SKM-1 treated with dmso at 0.1 percent for 144 hours (cell line): ENCODE data around the gene FOXE3.

Source experiments
- DNase-seq: peaks from one replicate; lab custom pipeline; 2025; ENCODE audit not compliant: unreplicated experiment; lab: John Stamatoyannopoulos, UW

Gene FOXE3

GRCh38 chr1:47415728-47416318 is at the start of gene FOXE3:
Gene FOXE3, plus strand, starts transcription at chr1:47416285. Its CDS starts 31 bp downstream, at chr1:47416316.
- DNase-seq, result no peak

GRCh38 chr1:47367651-47368050 is 48.4 kb upstream of the FOXE3 start:
- no peak for DNase-seq

GRCh38 chr1:47371016-47371517 is 45.0 kb upstream of the FOXE3 start:
- DNase-seq, result no peak

- no peak for DNase-seq
These were observed 41.6 kb upstream of the FOXE3 start for GRCh38 chr1:47374501-47374900.

- no peak for DNase-seq
These were observed 37.9 kb upstream of the FOXE3 start for GRCh38 chr1:47378147-47378546.

GRCh38 chr1:47380699-47381098 is 35.4 kb upstream of the FOXE3 start:
- no peak for DNase-seq

- DNase-seq, result no peak
These were observed 33.6 kb upstream of the FOXE3 start for GRCh38 chr1:47382399-47382983.

- no peak for DNase-seq
These were observed 32.0 kb upstream of the FOXE3 start for GRCh38 chr1:47384083-47384482.

- no peak for DNase-seq
These were observed 31.1 kb upstream of the FOXE3 start for GRCh38 chr1:47385020-47385419.

- no peak for DNase-seq
These were observed 29.8 kb upstream of the FOXE3 start for GRCh38 chr1:47386268-47386667.

- no peak for DNase-seq
These were observed 27.8 kb upstream of the FOXE3 start for GRCh38 chr1:47388030-47388890.

- DNase-seq, result peak; percentile 42
These were observed 27.2 kb upstream of the FOXE3 start for GRCh38 chr1:47388891-47389238.

- no peak for DNase-seq
These were observed 26.4 kb upstream of the FOXE3 start for GRCh38 chr1:47389731-47390130.

GRCh38 chr1:47390843-47391242 is 25.2 kb upstream of the FOXE3 start:
- DNase-seq, result no peak

GRCh38 chr1:47393141-47393540 is 22.9 kb upstream of the FOXE3 start:
- no peak for DNase-seq

- DNase-seq, result no peak
These were observed 20.7 kb upstream of the FOXE3 start for GRCh38 chr1:47395433-47395832.

GRCh38 chr1:47396671-47397196 is 19.4 kb upstream of the FOXE3 start:
- DNase-seq, result no peak

GRCh38 chr1:47399138-47399845 is 16.8 kb upstream of the FOXE3 start:
- no peak for DNase-seq

GRCh38 chr1:47399846-47400155 is 16.3 kb upstream of the FOXE3 start:
- no peak for DNase-seq

- no peak for DNase-seq
These were observed 14.3 kb upstream of the FOXE3 start for GRCh38 chr1:47401761-47402160.

GRCh38 chr1:47402591-47402990 is 13.5 kb upstream of the FOXE3 start:
- no peak for DNase-seq
